Muscle of arm (tissue), 12 donors: ENCODE measurements around the gene IQCF2. TPM values are rescaled to one million over a fixed set of nuclear protein-coding genes. Genes with fewer than 3 reads are reported as not detected.
"Not testable (repeated sequence)": the region's sequence is repeated elsewhere in the genome, so short reads cannot be mapped to it uniquely, and the experiment has no call there.

Experiments used
- DNase-seq: peaks from one replicate; pipeline ENCODE4 v3.0.0-alpha.2; 2013
- polyA plus RNA-seq, 12 donors: library from polyadenylated mRNA; unstranded; fragments of 120-200 nt; gene quantifications; one replicate each; pipeline ENCODE4 v1.2.1, GENCODE V29; 2013; ENCODE audit not compliant: insufficient read length in 12 of 12

The IQCF2 gene
- polyA plus RNA-seq, 12 donors: not detected

GRCh38 chr3:51876186-51876585 is 14.8 kb downstream of the IQCF2 start:
- no peak for DNase-seq

- no peak for DNase-seq
These were observed 18.5 kb downstream of the IQCF2 start for GRCh38 chr3:51879937-51880336.

- no peak for DNase-seq
These were observed 25.0 kb downstream of the IQCF2 start for GRCh38 chr3:51886447-51886846.

GRCh38 chr3:51887620-51888019 is 26.2 kb downstream of the IQCF2 start:
- DNase-seq: no peak

- DNase-seq: no peak
These were observed 27.2 kb downstream of the IQCF2 start for GRCh38 chr3:51888463-51889105.

GRCh38 chr3:51891242-51892039 is 30.0 kb downstream of the IQCF2 start:
- DNase-seq: no peak

GRCh38 chr3:51894391-51894790 is 33.0 kb downstream of the IQCF2 start:
- DNase-seq: no peak

GRCh38 chr3:51894939-51895338 is 33.5 kb downstream of the IQCF2 start:
- DNase-seq: no peak

GRCh38 chr3:51896607-51897305 is 35.3 kb downstream of the IQCF2 start:
- no peak for DNase-seq

GRCh38 chr3:51897391-51897790 is 36.0 kb downstream of the IQCF2 start:
- DNase-seq: no peak

- not testable (repeated sequence) for DNase-seq
These were observed 38.6 kb downstream of the IQCF2 start for GRCh38 chr3:51900043-51900442.

GRCh38 chr3:51902361-51902760 is 40.9 kb downstream of the IQCF2 start:
- DNase-seq: not testable (repeated sequence)

GRCh38 chr3:51904034-51904823 is 42.8 kb downstream of the IQCF2 start:
- no peak for DNase-seq

GRCh38 chr3:51908026-51908425 is 46.6 kb downstream of the IQCF2 start:
- no peak for DNase-seq

Other genes with a start within 250 kb of the IQCF2 start
- 10 to 100 TPM in 11 of 12 donors, not detected in 1; 17.2 to 26.1 (median 21.6) TPM for gene TEX264, start 190.4 kb upstream of the IQCF2 start, polyA plus RNA-seq
- gene GRM2, start 154.5 kb upstream of the IQCF2 start, polyA plus RNA-seq: under 1 TPM in 10 of 12 donors, not detected in 2; 0.22 to 0.71 (median 0.44) TPM
- gene IQCF6, start 82.4 kb upstream of the IQCF2 start, polyA plus RNA-seq: not detected
- gene IQCF5, start 14.0 kb downstream of the IQCF2 start, polyA plus RNA-seq: not detected
- under 1 TPM in 1 of 12 donors, not detected in 11; 0.25 TPM for gene IQCF1, start 41.7 kb downstream of the IQCF2 start, polyA plus RNA-seq
- gene RRP9, start 80.3 kb downstream of the IQCF2 start, polyA plus RNA-seq: 10 to 100 TPM in 11 of 12 donors, not detected in 1; 11.2 to 15.6 (median 13.9) TPM
- 10 to 100 TPM in 1 of 12 donors, 1 to 10 TPM in 10, not detected in 1; 3.2 to 10.7 (median 5.4) TPM for gene PARP3, start 80.7 kb downstream of the IQCF2 start, polyA plus RNA-seq
- 1 to 10 TPM in 1 of 12 donors, under 1 TPM in 9, not detected in 2; 0.22 to 1.0 (median 0.36) TPM for gene GPR62, start 93.8 kb downstream of the IQCF2 start, polyA plus RNA-seq
- gene PCBP4, start 105.8 kb downstream of the IQCF2 start, polyA plus RNA-seq: 10 to 100 TPM in 11 of 12 donors, not detected in 1; 45.3 to 71.8 (median 56.8) TPM
- 10 to 100 TPM in 11 of 12 donors, not detected in 1; 14.3 to 56.0 (median 21.1) TPM for gene ABHD14B, start 112.4 kb downstream of the IQCF2 start, polyA plus RNA-seq
- 10 to 100 TPM in 8 of 12 donors, 1 to 10 TPM in 3, not detected in 1; 8.4 to 22.2 (median 11.0) TPM for gene ABHD14A, start 113.4 kb downstream of the IQCF2 start, polyA plus RNA-seq
- gene ACY1, start 121.9 kb downstream of the IQCF2 start, polyA plus RNA-seq: 10 to 100 TPM in 9 of 12 donors, 1 to 10 TPM in 2, not detected in 1; 7.7 to 44.6 (median 13.0) TPM
- 1,000 to 10,000 TPM in 11 of 12 donors, 100 to 1,000 TPM in 1; 967 to 3,003 (median 2,577) TPM for gene RPL29, start 134.3 kb downstream of the IQCF2 start, polyA plus RNA-seq
- gene DUSP7, start 195.0 kb downstream of the IQCF2 start, polyA plus RNA-seq: 10 to 100 TPM in 11 of 12 donors, not detected in 1; 16.4 to 25.8 (median 20.9) TPM